Upper lobe of right lung (tissue), 1 donor: ENCODE measurements around the gene RAD9A. TPM values are rescaled to one million over a fixed set of nuclear protein-coding genes. Genes with fewer than 3 reads are reported as not detected.

Experiments
- ATAC-seq: fragments of 200-7000 bp; cut with Tn5 transposase; one replicate; pipeline ENCODE4 v1.9.1; 2020; ENCODE audit warnings: mild to moderate bottlenecking, moderate library complexity
- DNase-seq: peaks from one replicate; pipeline ENCODE4 v3.0.0-alpha.2; 2020
- H3K27ac ChIP-seq: fragments of 200-600 bp; one replicate; pipeline ENCODE4 v1.8.0; 2022
- H3K27me3 ChIP-seq: fragments of 200-600 bp; one replicate; pipeline ENCODE4 v1.8.0; 2022; ENCODE audit warnings: mild to moderate bottlenecking
- H3K36me3 ChIP-seq: fragments of 200-600 bp; one replicate; pipeline ENCODE4 v1.8.0; 2022
- H3K4me1 ChIP-seq: fragments of 200-600 bp; one replicate; pipeline ENCODE4 v1.8.0; 2022
- H3K4me3 ChIP-seq: fragments of 200-600 bp; one replicate; pipeline ENCODE4 v1.8.0; 2022; ENCODE audit warnings: mild to moderate bottlenecking
- H3K9me3 ChIP-seq: fragments of 200-600 bp; one replicate; pipeline ENCODE4 v1.8.0; 2022
- CTCF ChIP-seq: fragments of 200-600 bp; IDR thresholded peaks from one replicate; pipeline ENCODE4 v1.8.0; 2022; ENCODE audit warnings: antibody characterized with exemption
- intact Hi-C: fragments of 100-400 bp; cut with DNase I; formaldehyde crosslinking; loops from one replicate; pipeline ENCODE4 v1.11.0; 2022
- total RNA-seq: library from RNA; stranded (reverse); fragmentation: NEBNext Ultra II Directional; extraction: Animal tissue kit (Norgen Biotek cat#: 25700); gene quantifications from one replicate; pipeline ENCODE4 v1.2.1, GENCODE V29; 2021
- donor health status: DM: no; HTN: yes; CAD: no; lungs with severe emphysema.

Gene RAD9A
- total RNA-seq, 1 donor from 2014 or later = 20.7 TPM

GRCh38 chr11:67371911-67372320 is 19.9 kb upstream of the RAD9A start:
- DNase-seq (no peak), ATAC-seq (no peak)
- Histone ChIP-seq H3K9me3 (no peaks in the 10 kb centered on the region), H3K27me3 (no peaks in the 10 kb centered on the region), H3K4me3 (peak overlapping the region; percentile 73), H3K4me1 (peaks cover 57% of the 10 kb centered on the region), H3K27ac (peak overlapping the region; percentile 91), H3K36me3 (no peaks in the 10 kb centered on the region)
- no peak for TF ChIP-seq CTCF
- intact Hi-C loops = no loop called here

DNA sequence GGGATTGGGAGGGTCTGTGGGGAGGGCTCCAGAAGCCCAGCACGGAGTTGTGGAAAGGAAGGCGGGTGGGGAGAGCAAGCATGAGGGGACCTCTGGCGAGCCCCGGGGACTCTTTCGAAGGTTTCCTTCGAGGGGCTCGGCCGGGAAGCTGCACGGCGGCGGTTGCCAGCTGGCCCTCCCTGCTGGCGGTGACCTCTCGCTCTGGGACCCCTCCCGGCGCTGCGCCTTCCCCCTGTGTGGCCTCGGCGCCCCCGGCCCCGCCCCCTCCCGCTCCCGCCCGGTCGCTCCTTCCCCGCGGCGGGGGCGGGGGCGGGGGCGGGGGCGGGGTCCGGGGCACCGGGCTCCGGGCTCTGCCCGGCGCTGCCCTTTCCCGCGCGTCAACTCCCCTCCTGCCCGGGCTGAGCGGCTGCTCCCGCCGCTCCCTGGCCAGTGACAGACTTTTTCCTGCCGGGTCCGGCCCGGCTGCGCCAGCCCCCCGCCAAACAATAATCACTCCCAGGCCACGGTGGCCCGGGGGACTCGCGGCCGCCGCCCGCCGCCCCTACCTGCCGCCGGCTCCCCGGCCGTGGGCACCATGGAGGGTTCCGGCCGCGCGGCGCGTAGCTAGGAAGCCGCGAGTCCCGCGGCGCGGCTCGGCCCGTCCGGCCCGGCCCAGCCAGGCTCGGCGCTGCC is 19.3 kb upstream of the RAD9A start:
- H3K9me3 ChIP-seq = no peaks in the 10 kb centered on the region
- no peaks in the 10 kb centered on the region for H3K27me3 ChIP-seq
- H3K4me3 ChIP-seq = peak overlapping the region; percentile 73
- no peaks in the 10 kb centered on the region for H3K36me3 ChIP-seq
- intact Hi-C loops = no loop called here
- TF ChIP-seq CTCF = no peak
- peak; percentile 11 for ATAC-seq
- peak; percentile 76 for DNase-seq
- H3K27ac ChIP-seq = peak overlapping the region; percentile 91
- peaks cover 52% of the 10 kb centered on the region for H3K4me1 ChIP-seq

DNA sequence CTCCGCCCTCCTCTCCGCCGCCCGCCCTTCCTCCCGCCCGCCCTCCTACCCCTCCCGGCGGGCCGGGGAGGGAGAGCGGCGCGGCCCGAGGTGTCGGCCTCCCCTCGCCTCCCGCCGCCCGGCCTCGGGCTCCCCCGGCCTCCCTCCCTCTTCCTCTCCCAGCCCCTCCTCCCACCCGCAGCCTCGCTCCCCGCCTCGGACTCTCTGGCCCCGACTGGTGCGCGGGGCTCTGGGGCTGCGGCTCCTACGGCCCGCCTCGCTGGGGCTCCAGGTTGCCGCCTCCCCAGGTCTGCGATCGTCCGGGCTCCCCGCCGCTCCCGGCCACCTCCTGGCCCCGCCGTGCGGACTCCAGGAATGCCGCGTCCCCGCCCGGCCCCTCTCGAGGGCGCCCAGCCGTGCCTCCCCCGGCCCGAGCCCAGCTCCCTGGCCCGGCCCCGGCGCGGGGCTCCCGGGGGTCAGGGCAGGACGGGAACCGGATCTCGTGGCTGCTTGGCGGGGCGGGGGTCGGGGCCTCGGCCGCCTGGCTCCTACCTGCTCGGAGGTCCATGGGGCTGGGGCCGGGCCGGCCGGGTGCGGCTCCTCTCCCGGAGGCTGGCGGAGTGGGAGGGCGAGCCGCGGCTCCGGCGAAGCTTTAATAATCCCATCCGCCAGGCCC is 18.7 kb upstream of the RAD9A start, which contains the start of gene CLCF1:
CLCF1 (minus strand) TSS at position 606 of the 655 bp plus-strand sequence; CDS start at position 547, 59 bp downstream.
- H3K27ac ChIP-seq = peak within 1 kb of the TSS; percentile 91
- DNase-seq = peak; percentile 91
- no peak for TF ChIP-seq CTCF
- H3K27me3 ChIP-seq = no peaks in the 10 kb centered on the region
- peaks cover 45% of the 10 kb centered on the region for H3K4me1 ChIP-seq
- no peaks in the 10 kb centered on the region for H3K9me3 ChIP-seq
- H3K36me3 ChIP-seq = no peaks in the 10 kb centered on the region
- peak; percentile 70 for ATAC-seq
- intact Hi-C loops = no loop called here
- H3K4me3 ChIP-seq = peak within 1 kb of the TSS; percentile 73

- no peaks in the 10 kb centered on the region for H3K27me3 ChIP-seq
- peak overlapping the region; percentile 91 for H3K27ac ChIP-seq
- H3K4me1 ChIP-seq = peaks cover 44% of the 10 kb centered on the region
- DNase-seq (peak; percentile 93), ATAC-seq (peak; percentile 72)
- intact Hi-C loops = no loop called here
- H3K36me3 ChIP-seq = no peaks in the 10 kb centered on the region
- TF ChIP-seq CTCF = peak; percentile 64
- peak overlapping the region; percentile 73 for H3K4me3 ChIP-seq
- H3K9me3 ChIP-seq = no peaks in the 10 kb centered on the region
These were observed 17.9 kb upstream of the RAD9A start for GRCh38 chr11:67373648-67374570.

DNA sequence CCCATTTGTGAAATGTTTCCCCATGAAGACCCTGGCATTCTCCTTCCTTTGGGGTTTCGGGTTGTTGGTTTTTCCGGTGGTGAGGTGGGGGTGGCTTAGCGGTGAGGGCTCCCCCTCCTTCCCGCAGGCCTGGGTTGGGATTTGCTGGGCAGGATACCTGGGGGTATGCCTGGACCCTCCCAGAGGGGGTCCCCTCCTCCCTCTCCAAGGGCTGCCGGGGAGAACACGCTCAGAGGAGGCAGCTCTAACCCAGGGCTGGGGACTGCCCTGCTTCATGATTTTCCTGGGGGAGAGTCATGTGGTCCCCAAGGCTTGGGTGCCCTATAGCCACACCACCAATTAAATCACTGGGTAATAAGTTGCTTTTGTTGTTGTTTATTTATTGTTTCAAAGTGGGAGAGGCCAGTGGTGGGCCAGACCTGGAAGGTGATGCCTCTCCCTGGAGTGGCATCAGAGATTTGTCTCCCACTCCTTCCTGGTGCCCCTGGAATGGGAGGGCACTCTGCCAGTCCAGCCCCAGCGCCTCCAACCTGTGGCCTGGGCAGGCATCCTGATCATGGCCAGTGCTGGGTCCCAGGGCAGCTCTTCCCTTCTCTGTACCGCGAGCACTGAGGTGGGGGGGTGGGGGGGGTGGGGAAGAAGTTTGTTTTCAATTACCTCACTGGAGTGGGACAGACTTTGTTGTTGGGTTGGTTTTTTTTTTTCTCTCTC is 17.1 kb upstream of the RAD9A start:
- DNase-seq (no peak), ATAC-seq (no peak)
- H3K36me3 ChIP-seq = no peaks in the 10 kb centered on the region
- TF ChIP-seq CTCF = no peak
- H3K4me1 ChIP-seq = peaks cover 37% of the 10 kb centered on the region
- peak overlapping the region; percentile 91 for H3K27ac ChIP-seq
- no peaks in the 10 kb centered on the region for H3K9me3 ChIP-seq
- intact Hi-C loops = no loop called here
- no peaks in the 10 kb centered on the region for H3K27me3 ChIP-seq
- H3K4me3 ChIP-seq = peak overlapping the region; percentile 73
